GM21825 (cell line): ENCODE results near the gene MYDGF.

Source experiments
- ATAC-seq: cut with Tn5 transposase; IDR thresholded peaks from one replicate; pipeline ENCODE4 v1.9.1; 2021; ENCODE audit warnings: mild to moderate bottlenecking, moderate library complexity; ENCODE audit not compliant: unreplicated experiment

The MYDGF gene

GRCh38 chr19:4613254-4613751 lies 56.8 kb downstream of the MYDGF start:
- no peak for ATAC-seq

- ATAC-seq: no peak
Measured at GRCh38 chr19:4609878-4610511, 60.1 kb downstream of the MYDGF start.
